NCI-H526 (cell line): Measurements from ENCODE around the gene DDX43.
"Not testable (repeated sequence)": the region's sequence is repeated elsewhere in the genome, so short reads cannot be mapped to it uniquely, and the experiment has no call there.

Experiments
- DNase-seq, 2 experiments: peaks; one replicate each; lab custom pipeline; 2025; lab: John Stamatoyannopoulos, UW

DDX43 gene

GRCh38 chr6:73394577-73395354 is at the start of gene DDX43:
Gene DDX43 (plus strand): TSS chr6:73394828. CDS start chr6:73394906, 78 bp downstream.
- no peak for DNase-seq

GRCh38 chr6:73348550-73349204 is 46.0 kb upstream of the DDX43 start:
- DNase-seq, result no peak

DNA sequence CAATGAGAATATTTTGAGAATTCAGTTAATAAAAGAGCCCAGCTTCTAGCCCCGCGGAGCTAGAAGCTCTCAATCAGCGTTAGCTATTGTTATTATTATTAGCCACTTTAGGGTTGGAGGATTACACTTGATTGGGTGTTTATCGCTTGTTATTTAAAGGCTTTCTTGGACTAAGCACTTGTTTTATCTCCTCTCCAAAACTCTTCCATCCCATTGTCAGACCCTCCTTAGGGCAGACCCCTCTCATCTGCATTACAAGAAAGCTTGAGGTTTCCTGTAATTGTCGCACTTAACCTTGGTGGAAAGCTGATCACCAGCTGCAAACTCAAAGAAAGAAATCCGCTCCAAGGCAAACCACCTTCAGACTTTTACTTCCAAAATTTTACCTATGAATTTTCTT is 45.3 kb upstream of the DDX43 start:
- no peak for DNase-seq

DNA sequence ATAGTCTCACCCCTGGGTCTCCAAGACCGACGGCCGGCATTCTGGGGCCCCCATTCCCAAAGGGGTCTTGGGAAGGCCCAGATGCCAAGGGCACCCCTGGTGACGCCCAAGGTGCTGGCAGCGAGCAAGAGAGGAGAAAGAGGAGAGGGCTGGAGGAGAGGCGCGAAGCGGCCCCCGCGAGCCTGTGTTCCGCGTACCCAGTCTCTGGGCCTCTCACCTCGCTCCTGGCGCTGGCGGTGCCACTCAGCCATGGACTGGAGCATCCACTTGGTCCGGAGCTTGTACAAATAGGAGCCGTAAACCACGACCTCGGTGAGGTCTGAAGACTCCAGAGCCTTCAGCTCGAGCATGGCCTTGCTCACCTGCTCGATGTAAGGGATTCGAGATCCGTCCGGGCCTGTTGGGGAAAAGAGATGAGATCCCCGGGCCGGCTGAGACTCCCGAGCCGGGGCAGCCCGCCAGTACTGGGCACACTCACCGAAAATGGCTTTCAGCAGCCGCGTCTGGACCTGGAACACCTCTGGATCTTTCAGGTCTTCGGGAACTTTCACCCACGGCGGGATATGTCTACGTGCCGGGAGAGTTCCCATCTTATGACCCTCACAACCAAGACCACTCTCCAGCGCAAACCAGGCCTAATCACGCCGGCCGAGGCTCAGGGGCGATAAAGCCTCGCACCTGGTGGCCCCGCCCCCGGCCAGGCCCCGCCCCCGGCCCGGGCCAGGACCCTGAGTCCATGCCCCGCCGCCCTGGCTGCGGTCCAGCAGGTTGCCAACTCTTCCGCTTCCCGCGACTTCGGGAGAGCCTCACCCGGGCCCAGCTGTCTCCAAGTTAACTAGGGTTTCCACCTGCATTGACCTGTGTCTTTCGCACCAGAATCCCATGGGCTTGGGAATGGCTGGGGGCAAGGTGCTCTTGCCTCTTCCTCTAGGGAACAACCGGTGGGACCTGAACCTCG is 40.7 kb upstream of the DDX43 start, which contains the start of gene DPPA5:
TSS of gene DPPA5 (minus strand) at position 641 of the 958 bp plus-strand sequence. CDS start at position 590, 51 bp downstream.
- DNase-seq, result no peak

GRCh38 chr6:73362358-73362757 is 32.3 kb upstream of the DDX43 start, which contains the start of gene KHDC3L:
Gene KHDC3L (plus strand): TSS chr6:73362658. CDS start chr6:73362730, 72 bp downstream.
- no peak for DNase-seq

DNA sequence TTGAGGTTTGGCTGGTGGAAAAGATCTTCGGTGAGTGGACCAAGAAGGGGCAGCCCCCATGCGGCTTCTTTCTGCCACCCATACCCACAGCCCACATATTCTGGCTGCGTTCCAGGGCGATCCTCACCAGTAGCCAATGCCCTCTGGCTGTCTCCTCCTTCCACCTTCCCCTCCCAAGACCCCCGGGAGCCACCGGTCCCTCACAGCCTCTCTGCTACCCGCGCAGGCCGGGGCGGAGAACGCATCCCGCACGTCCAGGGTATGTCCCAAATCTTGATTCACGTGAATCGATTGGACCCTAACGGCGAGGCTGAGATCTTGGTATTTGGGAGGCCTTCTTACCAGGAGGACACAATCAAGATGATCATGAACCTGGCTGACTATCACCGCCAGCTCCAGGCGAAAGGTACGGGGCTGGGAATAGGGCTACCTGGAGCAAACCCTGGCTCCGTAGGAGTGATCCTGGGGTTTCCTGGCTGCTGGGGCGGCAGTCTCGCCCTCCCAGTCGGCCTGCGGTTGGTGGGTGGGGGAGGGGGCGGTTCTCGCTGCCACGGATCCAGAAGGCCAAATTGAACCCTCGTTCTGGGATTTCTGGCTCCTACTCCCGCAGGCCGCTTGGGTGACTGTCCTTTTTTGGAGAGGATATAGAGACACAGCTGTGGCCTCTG is 31.6 kb upstream of the DDX43 start:
- DNase-seq, result no peak

GRCh38 chr6:73363537-73363875 is 31.1 kb upstream of the DDX43 start:
- no peak for DNase-seq

DNA sequence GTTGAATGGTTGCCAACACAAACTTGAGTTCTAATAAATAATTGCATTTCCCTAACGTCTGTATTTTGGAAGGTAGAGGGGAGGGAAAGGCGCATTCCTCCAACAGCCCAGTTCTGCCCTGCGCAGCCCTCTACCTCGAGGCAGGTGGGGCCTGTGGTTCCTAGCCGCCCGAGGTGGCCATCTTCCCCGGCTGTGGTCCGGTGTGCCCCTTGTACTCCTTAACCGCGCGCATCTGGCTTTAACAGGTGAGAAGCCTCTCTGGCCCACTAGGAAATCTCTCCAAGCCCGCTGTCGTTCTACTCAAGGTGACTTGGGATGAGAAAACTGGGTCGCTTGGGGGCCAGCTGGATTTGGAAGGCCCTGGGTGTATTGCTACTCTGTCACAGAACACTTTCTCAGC is 30.5 kb upstream of the DDX43 start:
- no peak for DNase-seq

- no peak for DNase-seq
Measured at GRCh38 chr6:73364549-73364948, 30.1 kb upstream of the DDX43 start.

- DNase-seq, result no peak
Measured at GRCh38 chr6:73367761-73368355, 26.8 kb upstream of the DDX43 start.

GRCh38 chr6:73368675-73369074 is 26.0 kb upstream of the DDX43 start:
- no peak for DNase-seq

DNA sequence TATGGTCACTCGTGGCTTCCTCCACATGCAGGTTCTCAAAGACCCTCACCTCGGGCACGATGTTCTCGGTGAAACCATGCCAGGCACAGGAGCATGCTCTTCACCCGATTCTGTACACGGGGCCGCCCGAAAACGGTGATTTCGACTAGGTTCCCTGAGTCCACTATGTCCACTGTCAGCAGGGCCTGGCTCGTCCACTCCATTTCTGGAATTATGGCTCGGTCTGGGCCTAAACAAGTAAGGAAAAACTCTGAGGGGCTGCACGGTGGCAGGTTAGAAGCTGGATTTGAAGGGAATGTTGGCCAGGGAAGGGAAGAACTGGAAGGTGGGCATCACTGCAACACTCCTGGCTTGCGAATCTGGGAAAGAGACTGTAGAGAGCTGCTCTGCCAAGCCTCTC is 25.5 kb upstream of the DDX43 start:
- DNase-seq, result no peak

- DNase-seq, result no peak
Measured at GRCh38 chr6:73369563-73369962, 25.1 kb upstream of the DDX43 start, which contains the start of gene OOEP. Gene OOEP (minus strand): TSS chr6:73369897. CDS start chr6:73369792, 105 bp downstream.

DNA sequence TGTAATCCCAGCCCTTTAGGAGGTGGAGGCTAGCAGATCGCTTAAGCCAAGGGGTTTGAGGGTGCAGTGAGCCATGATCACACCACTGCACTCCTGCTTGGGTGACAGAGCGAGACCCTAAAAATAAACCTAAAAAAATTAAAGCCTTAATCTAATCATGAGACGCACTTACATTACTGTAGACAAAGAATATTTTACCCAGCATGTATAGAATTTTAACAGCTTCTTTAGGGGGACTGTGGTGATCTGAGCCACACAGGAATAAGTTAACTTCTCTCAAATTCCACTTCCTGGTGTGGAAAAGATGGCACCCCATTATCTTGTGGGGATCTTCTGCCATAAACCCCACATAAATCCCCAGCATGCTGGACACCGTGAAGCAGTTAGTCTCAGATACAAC is 22.6 kb upstream of the DDX43 start:
- DNase-seq, result no peak

DNA sequence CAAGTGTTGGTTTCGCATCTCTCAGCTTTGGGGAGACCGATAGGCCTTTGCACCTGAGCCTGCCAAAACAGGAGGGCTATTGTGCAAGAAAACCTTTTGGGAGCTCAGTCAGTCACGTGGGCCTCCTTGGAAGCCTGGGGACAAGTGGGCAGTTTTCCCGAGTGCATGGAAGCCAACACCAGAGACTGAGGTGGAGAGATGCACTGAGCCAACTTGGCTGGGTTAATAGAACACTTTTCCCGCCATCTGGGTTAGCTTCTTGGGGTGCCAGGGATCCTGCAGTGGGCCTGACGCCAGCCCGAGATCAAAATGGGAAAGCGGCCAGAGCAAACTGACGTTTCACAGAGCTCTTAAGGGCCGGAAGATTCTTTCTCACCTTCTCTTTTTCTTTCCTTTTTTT is 22.1 kb upstream of the DDX43 start:
- no peak for DNase-seq

- DNase-seq, result no peak
Measured at GRCh38 chr6:73375216-73375615, 19.4 kb upstream of the DDX43 start.

DNA sequence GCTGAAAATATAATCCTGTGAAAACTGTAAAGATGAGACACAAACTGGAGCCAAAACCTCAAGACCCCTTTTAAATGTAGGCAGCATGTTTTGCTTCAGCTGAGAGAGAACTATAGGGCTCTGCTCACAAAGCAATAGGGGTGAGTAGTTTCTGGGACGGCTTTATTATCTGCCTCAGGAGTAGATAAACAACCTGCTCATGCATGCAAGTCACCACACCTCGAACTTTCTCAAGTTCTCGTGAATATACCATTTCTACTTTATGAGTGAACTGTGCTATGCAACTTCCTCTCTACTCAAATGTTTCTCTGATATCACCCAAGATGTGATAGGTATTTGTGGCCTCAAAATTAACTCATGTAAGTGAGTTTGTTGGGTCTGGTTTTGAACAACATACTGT is 17.4 kb upstream of the DDX43 start:
- DNase-seq, result no peak

GRCh38 chr6:73381531-73381930 is 13.1 kb upstream of the DDX43 start:
- DNase-seq, result not testable (repeated sequence)

DNA sequence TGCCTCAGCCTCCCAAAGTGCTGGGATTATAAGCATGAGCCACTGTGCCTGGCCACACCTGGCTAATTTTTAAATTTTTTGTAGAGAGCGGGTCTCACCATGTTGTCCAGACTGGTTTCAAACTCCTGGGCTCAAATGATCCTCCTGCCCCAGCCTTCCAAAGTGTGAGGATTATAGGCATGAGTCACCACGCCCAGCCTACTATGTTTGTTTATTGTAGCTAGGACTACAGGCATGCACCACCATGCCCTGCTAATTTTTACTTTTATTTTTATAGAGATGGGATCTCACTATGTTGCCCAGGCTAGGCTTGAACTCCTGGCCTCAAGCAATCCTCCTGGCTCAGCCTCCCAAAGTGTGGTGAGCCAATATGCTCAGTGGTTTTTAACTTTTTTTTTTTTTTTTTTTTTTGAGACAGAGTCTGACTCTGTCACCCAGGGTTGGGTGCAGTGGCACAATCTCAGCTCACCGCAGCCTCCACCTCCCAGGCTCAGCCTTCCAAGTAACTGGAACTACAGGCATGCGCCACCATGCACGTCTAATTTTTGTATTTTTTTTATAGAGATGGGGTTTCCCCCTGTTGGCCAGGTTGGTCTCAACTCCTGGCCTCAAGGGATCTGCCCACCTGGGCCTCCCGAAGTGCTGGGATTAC is 12.0 kb upstream of the DDX43 start:
- no peak for DNase-seq

DNA sequence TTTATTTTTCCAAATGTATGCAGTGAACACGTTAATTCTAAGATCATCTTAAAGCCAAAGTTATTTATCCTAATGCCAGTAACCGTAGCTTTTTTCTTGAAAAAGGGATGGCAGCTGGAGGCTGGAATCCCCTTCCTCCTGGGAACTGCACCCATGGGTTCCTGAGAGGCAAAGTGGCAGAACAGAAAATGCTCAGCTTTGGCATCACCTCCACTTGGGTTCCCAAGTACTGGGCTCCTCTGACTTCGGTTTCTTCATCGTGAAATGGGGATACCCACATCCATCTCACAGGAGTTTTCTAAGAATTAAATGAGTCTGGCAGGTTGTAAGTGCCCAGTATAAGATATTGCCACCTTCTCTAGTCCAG is 6.2 kb upstream of the DDX43 start:
- peak in 1 of 2 experiments; percentile 26 for DNase-seq
